WTC11 (cell line): ENCODE results near the gene ARHGAP26. TPM values are rescaled to one million over a fixed set of nuclear protein-coding genes. Genes with fewer than 3 reads are reported as not detected.

Experiments
- ATAC-seq: fragments of 200-7000 bp; cut with Tn5 transposase; 2 replicates; pipeline ENCODE4 v1.10.0; 2021; ENCODE audit warnings: mild to moderate bottlenecking, moderate library complexity
- CTCF ChIA-PET: fragments of 300-600 bp; sonication (Branson Sonifier 250); formaldehyde crosslinking; loops from one replicate; lab custom pipeline; 2021; ENCODE audit warnings: antibody characterized with exemption; lab: Charles Lee
- POLR2A ChIA-PET: fragments of 350-600 bp; sonication (Branson Sonifier 250); formaldehyde crosslinking; loops from one replicate; lab custom pipeline; 2021; ENCODE audit warnings: antibody characterized with exemption; lab: Charles Lee
- DNase-seq: peaks from one replicate; pipeline ENCODE4 v3.0.0; 2021; ENCODE audit warnings: low spot score
- H3K27ac Mint-ChIP-seq: 2 replicates; pipeline ENCODE4 v1.8.0; 2021; ENCODE audit warnings: mixed read lengths
- H3K27me3 Mint-ChIP-seq: 2 replicates; pipeline ENCODE4 v1.8.0; 2021; ENCODE audit warnings: low read depth, mild to moderate bottlenecking, moderate library complexity, mixed read lengths
- H3K36me3 Mint-ChIP-seq: 2 replicates; pipeline ENCODE4 v1.8.0; 2021; ENCODE audit warnings: mixed read lengths
- H3K4me1 Mint-ChIP-seq: 2 replicates; pipeline ENCODE4 v1.8.0; 2022; ENCODE audit warnings: mixed read lengths
- H3K4me3 Mint-ChIP-seq: 2 replicates; pipeline ENCODE4 v1.8.0; 2021; ENCODE audit warnings: mild to moderate bottlenecking, moderate library complexity, mixed read lengths
- H3K9me3 Mint-ChIP-seq: 2 replicates; pipeline ENCODE4 v1.8.0; 2021; ENCODE audit warnings: mixed read lengths
- CTCF ChIP-seq: fragments of 200-600 bp; IDR thresholded peaks from 2 replicates; pipeline ENCODE4 v1.8.0; 2022; ENCODE audit warnings: antibody characterized with exemption
- ESRRA ChIP-seq: sonication (generic); formaldehyde crosslinking; IDR thresholded peaks from 2 replicates; pipeline ENCODE4 v1.8.1; 2022; ENCODE audit warnings: mild to moderate bottlenecking, missing genetic modification reagents, borderline replicate concordance
- ETV6 ChIP-seq: sonication (generic); formaldehyde crosslinking; IDR thresholded peaks from 2 replicates; pipeline ENCODE4 v1.8.1; 2022; ENCODE audit warnings: mild to moderate bottlenecking, missing genetic modification reagents
- FOXK1 ChIP-seq: sonication (generic); formaldehyde crosslinking; IDR thresholded peaks from 2 replicates; pipeline ENCODE4 v1.8.0; 2022; ENCODE audit warnings: mild to moderate bottlenecking, moderate library complexity, missing genetic modification reagents
- GABPB1 ChIP-seq: sonication (generic); formaldehyde crosslinking; IDR thresholded peaks from 2 replicates; pipeline ENCODE4 v1.8.1; 2023; ENCODE audit warnings: mild to moderate bottlenecking, missing genetic modification reagents
- IRF1 ChIP-seq: sonication (generic); formaldehyde crosslinking; IDR thresholded peaks from 2 replicates; pipeline ENCODE4 v1.8.0; 2023; ENCODE audit warnings: missing genetic modification reagents
- KAT7 ChIP-seq: sonication (generic); formaldehyde crosslinking; IDR thresholded peaks from 2 replicates; pipeline ENCODE4 v1.8.1; 2023; ENCODE audit warnings: missing genetic modification reagents, mild to moderate bottlenecking, borderline replicate concordance
- MXD4 ChIP-seq: fragments of 250-450 bp; sonication (Bioruptor Pico); IDR thresholded peaks from 2 replicates; pipeline ENCODE4 v1.8.0; 2021; ENCODE audit warnings: mild to moderate bottlenecking, moderate library complexity, borderline replicate concordance
- MYBL2 ChIP-seq: sonication (generic); formaldehyde crosslinking; IDR thresholded peaks from 2 replicates; pipeline ENCODE4 v1.8.1; 2023; ENCODE audit warnings: mild to moderate bottlenecking, moderate library complexity, missing genetic modification reagents
- NFE2L1 ChIP-seq: sonication (generic); formaldehyde crosslinking; IDR thresholded peaks from 2 replicates; pipeline ENCODE4 v1.8.1; 2023; ENCODE audit warnings: missing genetic modification reagents
- NFYB ChIP-seq: sonication (generic); formaldehyde crosslinking; conservative IDR thresholded peaks from 2 replicates; pipeline ENCODE4 v1.8.0; 2022; ENCODE audit warnings: low read depth, missing genetic modification reagents
- NR1H2 ChIP-seq: sonication (generic); formaldehyde crosslinking; IDR thresholded peaks from 2 replicates; pipeline ENCODE4 v1.9.0; 2021; ENCODE audit warnings: mild to moderate bottlenecking, moderate library complexity, missing genetic modification reagents
- NR2C2 ChIP-seq: sonication (generic); formaldehyde crosslinking; IDR thresholded peaks from 2 replicates; pipeline ENCODE4 v1.8.0; 2022; ENCODE audit warnings: mild to moderate bottlenecking, missing genetic modification reagents
- PRDM15 ChIP-seq: sonication (generic); formaldehyde crosslinking; IDR thresholded peaks from 2 replicates; pipeline ENCODE4 v1.8.0; 2022; ENCODE audit warnings: missing genetic modification reagents
- PRRX2 ChIP-seq: fragments of 250-450 bp; sonication (Bioruptor Pico); IDR thresholded peaks from 2 replicates; pipeline ENCODE4 v1.8.0; 2021; ENCODE audit warnings: mild to moderate bottlenecking
- SOX15 ChIP-seq: fragments of 250-450 bp; sonication (Bioruptor Pico); IDR thresholded peaks from 2 replicates; pipeline ENCODE4 v1.9.0; 2021; ENCODE audit warnings: mild to moderate bottlenecking
- ZBTB21 ChIP-seq: sonication (generic); formaldehyde crosslinking; IDR thresholded peaks from 2 replicates; pipeline ENCODE4 v1.8.1; 2023; ENCODE audit warnings: mild to moderate bottlenecking, missing genetic modification reagents, borderline replicate concordance
- ZNF219 ChIP-seq: sonication (generic); formaldehyde crosslinking; IDR thresholded peaks from 2 replicates; pipeline ENCODE4 v1.8.0; 2023; ENCODE audit warnings: missing genetic modification reagents, mild to moderate bottlenecking, borderline replicate concordance
- ZNF281 ChIP-seq: sonication (generic); formaldehyde crosslinking; IDR thresholded peaks from 2 replicates; pipeline ENCODE4 v1.8.0; 2023; ENCODE audit warnings: mild to moderate bottlenecking, missing genetic modification reagents
- ZNF396 ChIP-seq: fragments of 250-450 bp; sonication (Bioruptor Pico); IDR thresholded peaks from 2 replicates; pipeline ENCODE4 v1.8.0; 2021; ENCODE audit warnings: mild to moderate bottlenecking, moderate library complexity, borderline replicate concordance
- ZNF512 ChIP-seq: sonication (generic); formaldehyde crosslinking; IDR thresholded peaks from 2 replicates; pipeline ENCODE4 v1.8.1; 2022; ENCODE audit warnings: missing genetic modification reagents, borderline replicate concordance
- total RNA-seq: library from RNA; stranded (reverse); gene quantifications from 3 replicates; pipeline ENCODE4 v1.2.3, GENCODE V29; 2021

Gene ARHGAP26
- total RNA-seq, 1 experiment from 2014 or later: 22.3 TPM

- Mint-ChIP-seq H3K4me3 (no peak overlapping the region), H3K27me3 (no peaks in the 10 kb centered on the region), H3K27ac (no peak overlapping the region)
- CTCF ChIA-PET: interaction anchor here (0.6 to 5.3 kb wide), 36 partner anchors 11 to 1471 kb away, joined by 3 to 68 read pairs (median 5); partner anchors contain the start of gene ARHGAP26
- POLR2A ChIA-PET: no interaction called here
- TF ChIP-seq CTCF: peak; percentile 51; the same call in 1 of the 2 replicates
- TF ChIP-seq NFE2L1 (CRISPR knock-in tag): no peak
- TF ChIP-seq FOXK1 (CRISPR knock-in tag): no peak
- no peak for TF ChIP-seq ESRRA (CRISPR knock-in tag)
- no peak for TF ChIP-seq KAT7 (CRISPR knock-in tag)
- TF ChIP-seq ZBTB21 (CRISPR knock-in tag): no peak
- TF ChIP-seq, all 79 proteins: peak for 1
- DNase-seq (peak; percentile 53), ATAC-seq (peak; percentile 75)
- Mint-ChIP-seq H3K36me3 (peaks cover 11% of the 10 kb centered on the region), H3K9me3 (no peaks in the 10 kb centered on the region), H3K4me1 (peaks cover 7% of the 10 kb centered on the region)
Observed at GRCh38 chr5:142748568-142749249, 21.5 kb upstream of the ARHGAP26 start.

GRCh38 chr5:142749321-142749720 is 20.9 kb upstream of the ARHGAP26 start:
- H3K4me3 Mint-ChIP-seq: no peak overlapping the region
- peaks cover under 1% of the 10 kb centered on the region for H3K4me1 Mint-ChIP-seq
- no peaks in the 10 kb centered on the region for H3K27me3 Mint-ChIP-seq
- ATAC-seq (no peak), DNase-seq (no peak)
- ChIA-PET CTCF (interaction anchor here (1.0 to 5.3 kb wide), 13 partner anchors 11 to 209 kb away, joined by 3 to 68 read pairs (median 7); partner anchors contain the start of gene ARHGAP26), POLR2A (no interaction called here)
- no peaks in the 10 kb centered on the region for H3K9me3 Mint-ChIP-seq
- no peak overlapping the region for H3K27ac Mint-ChIP-seq
- peaks cover 11% of the 10 kb centered on the region for H3K36me3 Mint-ChIP-seq
- TF ChIP-seq MYBL2 (CRISPR knock-in tag): no peak
- no peak for TF ChIP-seq NR2C2
- no peak for TF ChIP-seq ZNF219 (CRISPR knock-in tag)
- TF ChIP-seq IRF1 (CRISPR knock-in tag): no peak
- TF ChIP-seq SOX15 (CRISPR knock-in tag): no peak
- no peak for TF ChIP-seq ETV6 (CRISPR knock-in tag)
- TF ChIP-seq ZNF512 (CRISPR knock-in tag): no peak
- no peak for TF ChIP-seq PRRX2
- TF ChIP-seq NR1H2 (CRISPR knock-in tag): no peak
- TF ChIP-seq NFYB (CRISPR knock-in tag): no peak
- TF ChIP-seq MXD4 (CRISPR knock-in tag): no peak
- no peak for TF ChIP-seq ZNF281 (CRISPR knock-in tag)
- no peak for TF ChIP-seq GABPB1 (CRISPR knock-in tag)
- TF ChIP-seq PRDM15: no peak
- no peak for TF ChIP-seq ZNF396
